NB4 (cell line): ENCODE measurements around the gene SRC.

Experiments used
- CTCF ChIP-seq: IDR thresholded peaks from one replicate; pipeline ENCODE4 v1.5.1; 2012; ENCODE audit warnings: low read depth, low read length
- MYC ChIP-seq: IDR thresholded peaks from 2 replicates; pipeline ENCODE4 v1.6.1; 2011; ENCODE audit warnings: low read depth, low read length
- POLR2A ChIP-seq: IDR thresholded peaks from 2 replicates; pipeline ENCODE4 v1.6.1; 2011; ENCODE audit warnings: mild to moderate bottlenecking; ENCODE audit not compliant: insufficient read length; ENCODE audit errors: extremely low read depth

DNA sequence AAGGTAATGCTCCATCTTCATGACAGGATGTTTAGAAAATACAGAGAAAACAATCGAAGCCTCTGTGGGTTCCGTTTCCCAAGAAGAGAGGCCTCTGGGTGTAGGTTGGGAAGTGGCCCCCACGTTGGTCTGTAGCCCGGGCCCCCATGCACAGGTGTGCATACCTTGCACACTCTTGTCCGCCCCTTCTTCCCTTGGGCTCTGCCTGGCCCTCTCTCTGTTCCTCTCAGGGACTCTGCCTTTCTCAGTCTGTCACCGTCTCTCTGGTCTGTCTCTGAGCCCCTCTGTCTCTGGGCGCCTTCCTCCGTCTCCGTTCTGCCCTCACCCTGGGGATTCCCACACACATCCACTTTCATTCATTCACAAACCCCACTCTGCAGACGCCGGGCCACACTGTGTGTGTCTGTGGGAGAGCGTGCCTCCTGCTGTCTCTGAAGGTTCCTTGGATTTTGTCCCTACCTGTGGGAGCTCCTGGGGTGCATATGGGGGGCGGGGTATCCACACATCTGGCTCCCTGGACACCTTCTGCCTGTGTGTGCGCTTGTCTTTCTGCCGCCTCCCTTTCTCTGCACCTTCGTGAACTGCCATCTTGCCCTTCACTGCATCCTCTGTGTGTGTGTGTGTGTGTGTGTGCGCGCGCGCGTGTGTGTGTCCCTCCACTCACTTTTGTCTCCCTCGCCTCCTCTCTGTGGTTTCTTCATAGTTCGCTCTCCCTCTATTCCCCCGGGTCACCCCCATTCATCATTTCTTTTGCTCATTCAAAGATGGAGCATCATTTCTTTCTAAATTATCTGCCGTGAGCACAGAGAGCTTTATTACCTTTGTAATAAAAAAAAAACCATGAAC is 75.3 kb downstream of the SRC start:
- no peak for TF ChIP-seq CTCF
- TF ChIP-seq POLR2A: no peak
- no peak for TF ChIP-seq MYC
